ENCODE results near the gene TUT4. TPM values are rescaled to one million over a fixed set of nuclear protein-coding genes. Genes with fewer than 3 reads are reported as not detected.

Gene TUT4
- polyA plus RNA-seq, 5 donors, result 98.5 to 122 (median 116) TPM

- DNase-seq, result no peak
Measured at GRCh38 chr1:52472384-52472783, 80.5 kb downstream of the TUT4 start.

- DNase-seq, result no peak
Measured at GRCh38 chr1:52469108-52469507, 83.8 kb downstream of the TUT4 start.

- no peak for DNase-seq
Measured at GRCh38 chr1:52463891-52464290, 89.0 kb downstream of the TUT4 start.

GRCh38 chr1:52461821-52462220 lies 91.1 kb downstream of the TUT4 start:
- no peak for DNase-seq

- DNase-seq, result no peak
Measured at GRCh38 chr1:52460694-52461093, 92.2 kb downstream of the TUT4 start.

GRCh38 chr1:52455686-52456085 lies 97.2 kb downstream of the TUT4 start:
- DNase-seq, result no peak

GRCh38 chr1:52454779-52455178 lies 98.1 kb downstream of the TUT4 start:
- DNase-seq, result no peak

- no peak for DNase-seq
Measured at GRCh38 chr1:52454127-52454526, 98.8 kb downstream of the TUT4 start.

GRCh38 chr1:52444463-52444862 lies 108.4 kb downstream of the TUT4 start:
- DNase-seq, result no peak

GRCh38 chr1:52439976-52440375 lies 112.9 kb downstream of the TUT4 start:
- DNase-seq, result no peak

GRCh38 chr1:52436817-52437216 lies 116.1 kb downstream of the TUT4 start:
- no peak for DNase-seq

GRCh38 chr1:52435650-52436049 lies 117.2 kb downstream of the TUT4 start:
- DNase-seq, result no peak

GRCh38 chr1:52435211-52435610 lies 117.7 kb downstream of the TUT4 start:
- DNase-seq, result no peak

GRCh38 chr1:52432807-52433206 lies 120.1 kb downstream of the TUT4 start:
- DNase-seq, result no peak

GRCh38 chr1:52427152-52427551 lies 125.7 kb downstream of the TUT4 start:
- DNase-seq, result no peak

GRCh38 chr1:52426371-52426770 lies 126.5 kb downstream of the TUT4 start:
- no peak for DNase-seq

- no peak for DNase-seq
Measured at GRCh38 chr1:52424813-52425212, 128.1 kb downstream of the TUT4 start.

GRCh38 chr1:52424231-52424636 lies 128.7 kb downstream of the TUT4 start:
- DNase-seq, result no peak

GRCh38 chr1:52423771-52424170 lies 129.1 kb downstream of the TUT4 start:
- DNase-seq, result no peak

GRCh38 chr1:52423055-52423454 lies 129.8 kb downstream of the TUT4 start:
- DNase-seq, result no peak

- DNase-seq, result no peak
Measured at GRCh38 chr1:52420713-52421112, 132.2 kb downstream of the TUT4 start.

GRCh38 chr1:52416811-52417210 lies 136.1 kb downstream of the TUT4 start:
- no peak for DNase-seq

- DNase-seq, result no peak
Measured at GRCh38 chr1:52414942-52415341, 137.9 kb downstream of the TUT4 start.

- no peak for DNase-seq
Measured at GRCh38 chr1:52413410-52413989, 139.4 kb downstream of the TUT4 start.

- DNase-seq, result no peak
Measured at GRCh38 chr1:52404975-52405338, 147.9 kb downstream of the TUT4 start.
